CD4-positive, alpha-beta T cell treated with Interleukin-15 for 4 hours (primary cell): ENCODE measurements around the gene MALT1.
"Not testable (repeated sequence)": the region's sequence is repeated elsewhere in the genome, so short reads cannot be mapped to it uniquely, and the experiment has no call there.

Experiments
- DNase-seq: peaks from one replicate; pipeline ENCODE4 v3.0.0-alpha.2; 2020; ENCODE audit warnings: low spot score

MALT1 gene

DNA sequence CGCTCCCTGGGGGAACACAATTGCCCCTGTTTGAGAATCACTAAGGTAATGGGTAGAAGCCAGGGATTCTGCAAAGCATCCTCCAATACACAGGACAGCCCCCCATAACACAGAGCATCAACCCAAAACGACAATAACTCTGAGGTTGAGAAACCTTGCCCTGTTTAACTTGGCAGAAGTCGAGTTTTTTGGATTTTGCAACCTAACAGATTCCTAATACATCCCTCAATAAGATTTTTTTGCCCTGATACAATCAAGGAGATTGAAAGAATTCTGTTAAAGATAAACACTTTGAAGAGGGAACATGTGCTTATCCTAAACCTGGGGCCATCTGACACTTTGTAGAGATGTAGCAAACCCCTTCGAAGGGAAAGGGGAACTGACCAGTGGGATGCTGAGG, 100.9 kb downstream of the MALT1 start:
- DNase-seq: no peak

DNA sequence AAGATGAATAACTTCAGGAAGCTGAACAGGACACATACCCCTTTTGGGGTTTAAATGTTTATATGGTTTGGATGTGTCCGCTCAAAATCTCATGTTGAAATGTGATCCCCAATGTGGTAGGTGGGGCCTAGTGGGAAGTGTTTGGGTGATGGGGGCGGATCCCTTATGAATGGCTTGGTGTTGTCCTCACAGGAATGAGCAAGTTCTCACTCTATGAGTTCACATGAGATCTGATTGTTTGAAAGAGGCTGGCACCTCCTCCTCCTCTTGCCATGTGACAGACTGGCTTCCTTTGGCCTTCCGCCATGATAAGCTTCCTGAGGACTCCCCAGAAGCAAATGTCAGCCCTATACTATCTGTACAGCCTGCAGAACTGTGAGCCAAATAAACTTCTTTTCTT, 104.8 kb downstream of the MALT1 start:
- no peak for DNase-seq

DNA sequence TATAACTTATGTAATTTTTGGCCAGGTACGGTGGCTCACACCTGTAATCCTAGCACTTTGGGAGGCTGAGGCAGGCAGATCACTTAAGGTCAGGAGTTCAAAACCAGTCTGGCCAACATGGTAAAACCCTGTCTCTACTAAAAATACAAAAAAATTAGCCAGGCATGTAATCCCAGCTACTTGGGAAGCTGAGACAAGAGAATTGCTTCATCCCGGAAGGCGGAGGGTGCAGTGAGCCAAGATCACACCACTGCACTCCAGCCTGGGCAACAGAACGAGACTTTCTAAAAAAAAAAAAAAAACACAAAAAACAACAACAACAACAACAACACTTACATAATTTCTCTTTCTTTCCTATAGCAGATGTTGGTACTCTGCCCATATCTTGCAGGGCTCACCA, 105.3 kb downstream of the MALT1 start:
- DNase-seq: not testable (repeated sequence)

DNA sequence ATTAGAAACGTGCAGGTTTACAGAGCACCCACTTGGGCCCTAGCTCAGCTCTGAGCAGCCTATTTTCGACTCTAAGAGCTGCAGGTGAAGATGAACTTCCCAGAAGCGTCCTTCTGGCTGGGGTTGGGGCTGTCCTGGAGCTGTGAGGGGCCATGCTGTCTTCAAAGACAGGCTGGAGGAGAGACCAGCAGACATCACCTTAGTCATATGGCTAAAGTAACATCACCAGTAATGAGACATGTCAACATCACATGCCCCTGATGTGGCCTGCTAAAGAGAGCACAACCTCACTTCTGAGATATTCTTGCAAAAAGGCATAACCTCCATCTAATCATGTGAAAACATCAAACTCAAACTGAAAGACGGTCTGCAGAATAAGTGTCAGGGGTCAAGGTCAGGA, 106.2 kb downstream of the MALT1 start:
- DNase-seq: no peak

DNA sequence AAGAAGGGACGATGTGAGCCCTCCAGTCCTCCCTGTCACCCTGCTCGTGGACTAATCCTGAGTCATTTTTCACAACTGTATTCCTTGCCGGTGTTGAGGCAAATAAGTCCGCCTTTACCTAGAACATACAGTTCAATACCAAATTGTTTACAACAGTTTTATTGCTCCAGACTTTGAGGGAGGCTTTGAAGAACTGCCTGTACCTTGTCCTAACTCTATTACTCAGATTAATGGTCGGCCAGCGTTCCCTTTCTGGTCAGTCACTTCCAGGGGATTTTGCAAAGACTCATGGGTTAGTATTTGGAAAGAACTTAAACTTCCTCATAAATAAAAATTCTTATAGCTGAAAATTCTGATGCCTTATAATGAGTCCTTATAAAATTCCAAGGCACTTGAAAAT, 108.3 kb downstream of the MALT1 start:
- DNase-seq: no peak

DNA sequence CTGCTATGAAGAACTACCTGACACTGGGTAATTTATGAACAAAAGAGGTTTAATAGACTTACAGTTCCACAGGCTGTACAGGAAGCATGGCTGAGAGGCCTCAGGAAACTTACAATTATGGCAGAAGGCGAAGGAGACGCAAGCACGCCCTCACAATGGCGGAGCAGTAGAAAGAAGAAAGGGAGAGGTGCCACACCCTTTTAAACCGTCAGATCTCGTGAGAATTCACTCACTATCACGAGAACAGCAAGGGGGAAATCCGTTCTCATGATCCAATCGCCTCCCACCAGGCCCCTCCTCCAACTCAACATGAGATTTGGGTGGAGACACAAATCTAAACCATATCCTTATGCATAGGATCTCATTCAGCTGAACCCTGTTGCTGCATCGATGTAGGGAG, 108.8 kb downstream of the MALT1 start:
- no peak for DNase-seq

DNA sequence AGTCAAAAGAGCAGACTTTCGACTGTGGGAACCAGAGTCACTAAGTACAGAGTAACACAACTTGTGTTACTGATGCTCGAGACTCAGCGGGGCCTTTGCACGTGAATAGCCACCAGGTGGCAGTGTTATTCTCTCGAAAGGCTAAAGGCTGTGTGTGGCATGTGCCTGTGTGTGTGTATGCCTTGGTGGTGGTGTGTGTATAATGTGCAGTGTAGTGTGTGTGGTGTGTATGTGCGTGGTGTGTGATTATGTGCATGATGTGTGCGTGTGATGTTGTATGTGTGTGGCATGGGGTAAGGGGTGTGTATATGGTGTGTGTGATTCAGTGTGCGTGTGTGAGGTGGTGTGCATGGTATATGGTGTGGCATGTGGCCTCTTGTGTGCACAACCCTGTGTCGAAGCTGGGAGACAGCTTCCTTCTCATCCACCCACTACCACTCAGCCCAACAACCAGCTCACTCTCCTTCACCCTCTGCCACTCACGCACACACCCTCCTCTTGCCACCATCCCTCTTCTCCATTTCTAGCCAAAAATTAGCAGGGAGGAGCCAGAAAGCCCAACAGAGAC, 110.4 kb downstream of the MALT1 start:
- peak; percentile 72 for DNase-seq

DNA sequence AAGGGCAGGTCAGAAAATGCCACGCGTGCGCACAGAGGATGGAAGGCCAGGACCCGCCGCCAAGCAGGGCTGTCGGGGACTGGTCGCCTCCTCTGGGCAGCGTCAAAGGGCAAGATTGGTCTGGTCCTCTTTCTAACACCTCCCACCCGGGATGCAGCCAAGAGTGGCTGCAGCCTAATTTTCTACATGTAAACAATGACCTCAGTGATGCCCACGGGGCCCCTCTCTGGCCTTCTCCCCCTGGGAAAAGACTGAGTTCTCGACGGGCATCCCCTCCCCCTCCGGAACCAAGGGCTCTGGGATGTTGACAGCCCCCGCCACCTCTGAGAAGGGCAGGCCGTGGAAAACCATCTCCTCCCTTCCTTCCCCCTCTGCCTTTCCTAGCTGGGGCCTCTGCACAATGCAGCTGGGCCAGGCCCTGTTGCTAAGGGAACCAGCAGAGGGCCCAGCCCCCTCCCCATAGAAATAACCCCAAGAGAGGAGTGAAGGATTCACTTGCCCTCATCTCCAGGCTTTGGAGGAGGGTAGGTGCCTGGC, 113.4 kb downstream of the MALT1 start:
- no peak for DNase-seq

DNA sequence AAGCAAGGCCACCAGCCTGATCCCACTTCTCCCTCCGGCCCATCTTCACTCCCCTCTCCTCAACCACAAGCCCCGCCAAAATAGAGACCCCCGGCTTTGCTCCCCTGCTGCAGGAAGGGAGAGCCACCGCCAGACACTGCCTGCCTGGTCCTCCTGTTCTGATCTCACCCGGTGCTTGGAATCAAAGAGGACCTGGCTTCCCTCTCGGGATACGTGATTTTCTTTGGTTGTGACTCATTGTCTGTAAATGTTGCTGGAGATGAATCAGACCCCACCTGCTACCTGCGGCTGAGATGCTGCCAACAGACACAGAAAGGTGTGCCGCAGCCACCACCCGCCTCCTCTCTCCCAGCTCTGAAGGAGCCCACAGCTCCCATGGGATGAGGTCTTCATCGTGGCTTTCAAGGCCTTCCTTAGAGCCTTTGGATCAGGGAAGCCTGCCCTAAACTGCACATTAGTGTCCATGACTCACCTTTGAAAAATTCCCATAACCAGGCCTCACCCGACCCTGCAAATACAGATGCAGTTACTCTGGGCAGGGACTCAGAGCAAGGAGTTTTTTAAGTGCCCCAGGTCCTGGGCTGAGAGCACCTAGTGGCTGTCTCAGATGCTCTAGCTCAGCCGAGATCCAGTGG, 114.0 kb downstream of the MALT1 start:
- no peak for DNase-seq

DNA sequence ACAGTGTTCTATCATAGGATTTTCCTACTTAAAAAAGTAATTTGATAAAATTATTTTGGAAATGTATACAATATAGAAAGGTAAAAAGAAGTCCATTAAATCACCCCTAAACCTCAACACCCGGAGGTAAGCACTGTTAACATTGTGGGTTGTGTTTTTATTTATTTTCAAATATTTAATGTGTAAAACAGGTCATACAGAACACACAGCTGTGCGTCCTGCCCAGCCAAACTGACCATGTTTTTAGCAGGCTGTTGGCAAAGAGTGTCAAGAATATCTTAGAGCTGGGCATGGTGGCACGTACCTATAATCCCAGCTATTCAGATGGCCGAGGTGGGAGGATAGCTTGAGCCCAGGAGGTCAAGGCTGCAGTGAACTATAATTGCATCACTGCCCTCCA, 114.6 kb downstream of the MALT1 start:
- DNase-seq: no peak

DNA sequence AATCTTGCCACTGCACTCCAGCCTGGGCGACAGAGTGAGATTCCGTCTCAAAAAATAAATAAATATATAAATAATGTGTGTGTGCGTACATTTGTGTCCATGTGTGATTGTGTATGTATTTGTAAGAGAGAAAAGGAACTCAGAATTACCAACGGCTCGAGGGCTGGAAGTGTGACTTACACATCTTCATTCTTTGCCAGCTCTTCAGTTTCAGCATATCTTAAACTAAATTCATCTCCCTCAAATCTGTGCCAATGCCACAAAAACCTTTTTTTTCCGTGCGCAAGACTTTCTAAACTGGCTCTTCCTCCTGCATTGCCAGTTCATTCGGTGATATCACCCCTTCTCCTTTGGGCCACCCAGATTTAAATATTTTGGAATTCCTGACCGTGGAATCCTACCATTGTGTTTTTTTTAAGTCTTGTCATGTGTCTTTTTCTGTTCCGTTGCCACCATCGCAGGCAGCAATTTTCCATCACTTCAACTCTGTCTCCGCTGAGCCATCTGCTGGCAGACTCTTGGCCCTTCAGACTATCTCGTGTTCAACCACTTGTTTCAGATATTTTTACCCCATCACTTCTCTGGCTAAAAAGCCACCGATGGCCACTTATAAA, 116.4 kb downstream of the MALT1 start:
- DNase-seq: no peak

DNA sequence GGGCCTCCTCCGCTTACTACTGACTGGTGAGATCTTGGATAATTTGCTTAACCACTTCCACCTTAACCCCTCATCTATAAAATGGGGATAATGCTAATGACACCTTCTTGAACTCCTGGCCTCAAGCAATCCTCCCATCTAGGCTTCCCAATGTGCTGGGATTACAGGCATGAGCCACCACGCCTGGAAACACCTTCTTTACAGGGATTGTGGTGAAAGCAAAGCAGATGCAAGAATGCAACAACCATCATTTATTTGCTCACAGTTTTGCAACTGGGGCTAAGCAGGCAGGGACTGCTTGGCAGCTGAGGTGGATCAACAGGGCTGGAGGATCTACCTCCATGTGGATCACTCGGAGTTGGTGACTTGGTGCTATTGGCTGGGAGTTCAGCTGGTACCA, 117.2 kb downstream of the MALT1 start:
- DNase-seq: no peak

DNA sequence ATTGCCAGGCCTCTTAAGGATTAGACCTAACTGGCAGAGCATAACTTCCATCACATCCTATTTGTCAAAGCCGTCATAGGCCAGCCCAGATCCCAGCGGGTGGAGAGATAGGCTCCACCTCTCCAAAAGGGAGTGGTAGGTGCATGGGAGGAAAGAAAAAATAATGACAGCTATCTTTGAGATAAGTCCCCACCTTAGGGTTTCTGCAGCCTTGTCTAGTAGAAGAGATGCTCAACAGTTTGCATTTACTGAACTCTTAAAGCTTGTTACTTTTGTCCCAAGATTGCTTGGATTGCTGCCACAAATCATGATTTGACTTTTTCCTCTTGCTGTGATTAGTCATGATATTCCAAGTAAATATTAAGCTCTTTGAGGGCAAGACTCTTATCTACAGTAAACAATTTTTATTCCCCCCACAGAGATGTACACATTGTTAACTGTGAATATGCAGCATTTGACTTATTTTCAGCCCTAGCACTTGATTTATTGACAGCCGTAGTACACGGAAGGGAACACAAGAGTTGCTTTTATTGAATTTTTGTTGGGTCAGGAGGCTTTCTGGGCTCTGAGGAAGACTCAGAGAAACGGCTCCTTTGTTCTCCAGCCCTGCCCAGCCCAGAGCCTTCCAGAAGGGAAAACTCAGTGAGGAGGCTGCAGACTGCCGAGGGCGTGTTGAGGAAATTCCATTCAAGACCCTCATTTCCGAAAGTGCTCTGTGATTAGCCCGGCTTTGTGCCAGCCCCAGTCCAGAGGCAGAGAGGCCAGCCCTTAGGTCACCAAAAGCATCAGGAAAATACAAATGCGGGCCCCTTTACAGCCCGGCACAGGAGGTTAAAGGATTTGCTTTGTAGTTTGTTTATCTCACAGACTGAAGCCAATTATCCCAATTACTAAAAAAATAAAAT, 118.0 kb downstream of the MALT1 start:
- no peak for DNase-seq

DNA sequence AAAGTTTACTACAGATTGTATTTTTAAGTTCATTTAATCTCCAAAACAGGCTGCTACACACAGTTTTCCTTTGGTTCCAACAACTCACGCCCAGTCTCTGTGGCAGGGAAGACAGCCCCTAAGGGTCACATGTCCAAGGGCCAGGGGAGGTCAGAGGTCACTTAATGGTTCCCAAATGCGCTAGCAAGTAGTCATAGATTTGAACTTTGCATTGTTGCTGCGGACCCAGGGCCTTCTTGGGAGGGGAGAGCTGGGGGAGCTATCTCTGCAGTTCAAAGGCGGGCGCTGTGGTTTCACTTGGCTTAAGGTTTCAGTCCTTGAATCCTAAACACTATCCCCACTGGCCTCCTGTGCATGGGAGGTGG, 118.6 kb downstream of the MALT1 start:
- DNase-seq: no peak

DNA sequence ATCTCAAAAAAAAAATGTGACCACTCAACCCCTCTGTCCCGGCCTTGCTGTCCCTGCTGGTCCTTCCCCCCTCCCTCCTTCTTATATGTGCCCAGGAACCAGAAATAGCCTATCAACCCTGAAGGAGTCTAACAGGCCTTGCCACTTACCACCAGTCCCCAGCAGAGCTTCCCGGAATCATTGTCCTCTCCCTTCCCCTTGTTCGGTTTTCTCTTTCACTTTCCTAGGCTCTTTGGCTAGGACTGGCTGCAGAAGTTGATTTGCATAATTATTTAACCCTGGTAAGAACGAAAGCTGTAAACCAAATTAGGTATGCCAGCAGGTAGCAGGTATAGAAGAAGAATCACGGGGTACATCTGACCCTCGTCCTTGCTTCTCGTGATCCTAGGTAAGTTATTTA, 120.8 kb downstream of the MALT1 start:
- DNase-seq: no peak

DNA sequence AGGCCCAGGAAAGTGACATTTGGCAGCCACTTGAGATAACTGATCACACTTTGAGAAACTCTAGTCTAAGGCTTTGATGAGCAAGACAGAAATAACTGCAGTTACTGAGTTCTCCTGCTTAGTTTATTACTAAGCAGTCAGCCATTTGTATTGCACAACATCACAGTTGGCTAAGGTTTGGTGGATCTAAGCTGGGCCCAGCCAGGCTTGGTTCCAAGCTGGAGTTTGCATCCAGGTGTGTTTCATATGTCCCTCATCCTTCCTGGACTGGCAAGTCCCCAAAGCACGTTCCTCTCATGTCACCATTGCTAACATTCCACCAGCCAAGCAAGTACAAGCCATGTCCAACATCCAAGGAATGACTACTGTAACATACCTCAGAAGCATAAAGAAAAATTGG, 122.1 kb downstream of the MALT1 start:
- no peak for DNase-seq

DNA sequence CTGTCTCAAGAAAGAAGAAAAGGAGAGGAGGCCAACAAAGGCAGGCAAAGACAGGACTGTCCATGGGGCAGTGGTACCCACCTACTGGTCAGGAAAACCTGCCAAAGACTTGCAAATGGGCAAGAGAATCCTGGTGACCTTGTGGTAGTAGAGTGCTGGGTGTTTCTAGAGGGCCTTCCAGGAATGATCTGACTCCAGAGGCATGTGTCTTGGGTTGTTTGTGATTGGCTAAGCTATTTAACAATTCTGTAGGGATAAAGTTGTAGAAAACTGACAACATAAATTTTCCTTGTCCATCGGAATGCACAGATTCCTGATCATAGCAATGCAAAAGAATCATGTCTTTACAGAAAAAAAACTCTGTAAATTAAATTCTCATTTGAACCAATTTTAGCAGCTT, 125.0 kb downstream of the MALT1 start:
- no peak for DNase-seq

DNA sequence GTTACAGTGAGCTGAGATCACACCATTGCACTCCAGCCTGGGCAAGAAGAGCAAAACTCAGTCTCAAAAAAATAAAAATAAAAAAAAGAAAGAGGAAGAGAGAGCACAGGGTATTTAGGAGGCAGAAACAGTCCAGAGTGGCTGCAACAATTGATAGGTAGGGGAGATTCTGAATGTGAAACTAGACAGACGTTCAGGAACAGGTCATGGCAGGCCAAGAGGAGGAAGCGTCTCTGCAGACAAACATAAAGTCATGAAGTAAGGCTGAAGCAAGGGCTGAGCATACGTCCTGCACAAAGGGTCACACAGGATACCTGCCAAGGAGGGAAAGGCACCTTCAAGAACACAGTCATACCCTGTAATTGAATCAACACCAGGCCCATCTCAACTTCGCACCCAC, 129.3 kb downstream of the MALT1 start:
- no peak for DNase-seq

DNA sequence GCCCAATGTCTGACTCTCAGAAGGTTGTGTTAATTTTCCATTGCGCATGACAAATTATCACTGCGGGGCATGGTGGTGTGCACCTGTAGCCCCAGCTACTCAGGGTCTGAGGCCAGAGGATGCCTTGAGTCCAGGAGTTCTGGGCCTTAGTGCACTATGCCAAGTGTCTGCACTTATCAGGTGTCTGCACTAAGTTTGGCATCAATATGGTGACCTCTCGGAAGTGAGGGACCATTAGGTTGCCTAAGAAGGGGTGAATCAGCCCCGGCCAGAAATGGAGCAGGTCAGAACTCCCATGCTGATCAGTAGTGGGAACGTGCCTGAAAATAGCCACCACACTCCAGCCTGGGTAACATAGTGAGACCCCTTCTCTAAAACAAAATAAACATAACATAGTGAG, 131.7 kb downstream of the MALT1 start:
- DNase-seq: no peak

DNA sequence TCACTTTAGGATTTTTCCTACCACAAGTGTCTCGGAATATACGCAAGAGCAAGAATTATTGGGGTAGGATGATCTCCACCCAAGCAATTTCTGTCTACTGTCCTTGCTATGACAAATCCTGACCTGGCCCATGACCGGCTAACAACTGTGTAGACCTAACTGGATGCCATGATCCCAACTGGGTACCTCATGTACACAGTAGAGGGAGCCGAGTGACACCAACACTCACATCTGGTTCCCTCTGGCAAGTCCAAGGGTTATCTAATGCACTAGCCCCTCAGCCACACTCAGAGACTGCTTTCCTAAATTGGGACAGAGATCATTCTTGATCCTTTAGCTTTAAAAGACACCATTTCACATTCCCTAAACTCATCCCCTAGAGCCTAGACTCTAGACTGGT, 132.7 kb downstream of the MALT1 start:
- DNase-seq: no peak
